Measurements from ENCODE around the gene SOX13. TPM values are rescaled to one million over a fixed set of nuclear protein-coding genes. Genes with fewer than 3 reads are reported as not detected.

Gene SOX13
- total and polyA plus RNA-seq, 10 of the 15 experiments (the other 5 are each of a cell fraction or from before 2014, with no cell fraction given): 0.04 to 0.31 (median 0.11) TPM; not detected in 7

GRCh38 chr1:204161609-204162493 is 88.9 kb downstream of the SOX13 start:
- no peak overlapping the region for H3K27ac ChIP-seq (ENCODE audit: control insufficient read depth, insufficient read depth)
- FAIRE-seq (no peak), DNase-seq (ENCODE audit: low read depth, low spot score) (no peak), ATAC-seq (no peak; the same call in 2 of the 3 replicates)
- H3K4me3 ChIP-seq: no peak overlapping the region
- intact Hi-C loops (cut with micrococcal nuclease; ENCODE audit: unreplicated experiment): loop anchor here (1.0 to 10.0 kb wide), 5 partner anchors 45 to 343 kb away; partner anchors contain the start of gene SNRPE
- no peaks in the 10 kb centered on the region for H3K4me1 ChIP-seq (ENCODE audit: control insufficient read depth, insufficient read depth, low read length)
- TF ChIP-seq JUNB (IDR thresholded peaks at IDR 0.05): no peak
- no peak for TF ChIP-seq SKIL (IDR thresholded peaks at IDR 0.05; ENCODE audit: low read depth, poor library complexity, severe bottlenecking)
- no peak for TF ChIP-seq PRDM15 (CRISPR knock-in tag; IDR thresholded peaks at IDR 0.05)
- TF ChIP-seq NKRF (conservative IDR thresholded peaks at IDR 0.05): no peak
- TF ChIP-seq IKZF1 (conservative IDR thresholded peaks at IDR 0.05): no peak
- no peak for TF ChIP-seq LARP7 (IDR thresholded peaks at IDR 0.05)
- no peak for TF ChIP-seq ZNF217 (IDR thresholded peaks at IDR 0.05)
- SMC1A ChIA-PET (ENCODE audit: uncharacterized antibody, unreplicated experiment): interaction anchor here (0.6 to 9.1 kb wide), 9 partner anchors 16 to 236 kb away, joined by 3 to 97 read pairs (median 7); partner anchors contain the start of gene PLEKHA6
- WGBS (ENCODE audit: insufficient coverage, insufficient replicate concordance, low lambda C conversion rate, missing lambda C conversion rate): 24% methylated on average over 14 of the region's 14 CpGs
- CTCF ChIA-PET: interaction anchor here (0.6 to 9.3 kb wide), 20 partner anchors 10 to 645 kb away, joined by 3 to 195 read pairs (median 5); partner anchors contain the start of gene PLEKHA6
- no TSS peak for BruUV-seq (replicated peaks)
- H3K27me3 ChIP-seq (replicated peaks in 1 of 2; ENCODE audit: control insufficient read depth in 2 of 2, insufficient read depth in 2 of 2, low read length in 1 of 2): no peaks in the 10 kb centered on the region; a peak in 1 of 4 replicates
- H3K9ac ChIP-seq (ENCODE audit: control insufficient read depth, insufficient read depth, low read length): no peak overlapping the region
- no peaks in the 10 kb centered on the region for H3K79me2 ChIP-seq (ENCODE audit: control insufficient read depth, insufficient read depth, low read length)
- POLR2A ChIA-PET: no interaction called here
- RAD21 ChIA-PET (ENCODE audit: unreplicated experiment): interaction anchor here (0.6 to 5.9 kb wide), 9 partner anchors 31 to 269 kb away, joined by 3 to 72 read pairs (median 5); partner anchors contain the start of gene PLEKHA6
- H2AFZ ChIP-seq (ENCODE audit: control insufficient read depth, low read depth, low read length): no peak overlapping the region
- H3K9me3 ChIP-seq (replicated peaks; ENCODE audit: control insufficient read depth, insufficient read depth, low read length): no peaks in the 10 kb centered on the region
- H3K36me3 ChIP-seq (ENCODE audit: control insufficient read depth in 2 of 2, insufficient read depth in 2 of 2, low read length in 1 of 2): no peaks in the 10 kb centered on the region
- no peak overlapping the region for H3K4me2 ChIP-seq (ENCODE audit: control insufficient read depth, insufficient read depth)
- in situ Hi-C loops (cut with MboI): loop anchor here (10.0 kb wide), 1 partner anchor 343 kb away; no protein-coding TSS in a partner anchor
- H4K20me1 ChIP-seq (ENCODE audit: control insufficient read depth, insufficient read depth): no peaks in the 10 kb centered on the region
